COLO829 (cell line): Measurements from ENCODE around the gene SNTB2.
"Not testable (repeated sequence)": the region's sequence is repeated elsewhere in the genome, so short reads cannot be mapped to it uniquely, and the experiment has no call there.

Experiments used
- DNase-seq: peaks from one replicate; pipeline ENCODE4 v3.0.0; 2012; ENCODE audit warnings: low spot score

SNTB2 gene

GRCh38 chr16:69236319-69236718, 49.4 kb downstream of the SNTB2 start:
- no peak for DNase-seq

- DNase-seq = no peak
These were observed 50.3 kb downstream of the SNTB2 start for GRCh38 chr16:69237296-69237695.

GRCh38 chr16:69239851-69240250, 52.9 kb downstream of the SNTB2 start:
- peak; percentile 8 for DNase-seq

DNA sequence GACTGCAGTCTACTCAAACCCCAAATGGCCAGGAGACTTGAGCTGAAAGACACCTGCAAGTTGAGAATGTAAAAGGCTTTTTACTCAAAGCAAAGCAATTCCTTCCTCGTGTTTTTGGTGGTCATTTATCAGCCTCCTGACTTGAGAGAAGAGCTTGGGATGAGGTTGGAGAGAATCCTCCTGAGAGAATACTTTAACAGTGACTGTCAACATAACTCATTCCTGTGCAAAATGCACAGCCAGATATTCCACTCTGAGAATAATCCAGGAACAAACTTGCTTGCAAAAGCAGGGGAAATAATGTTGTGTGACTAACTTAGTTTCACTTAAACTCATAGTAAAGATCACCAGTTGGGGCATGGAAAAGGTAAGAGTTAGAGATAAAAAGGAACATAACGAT, 53.4 kb downstream of the SNTB2 start:
- DNase-seq = no peak

DNA sequence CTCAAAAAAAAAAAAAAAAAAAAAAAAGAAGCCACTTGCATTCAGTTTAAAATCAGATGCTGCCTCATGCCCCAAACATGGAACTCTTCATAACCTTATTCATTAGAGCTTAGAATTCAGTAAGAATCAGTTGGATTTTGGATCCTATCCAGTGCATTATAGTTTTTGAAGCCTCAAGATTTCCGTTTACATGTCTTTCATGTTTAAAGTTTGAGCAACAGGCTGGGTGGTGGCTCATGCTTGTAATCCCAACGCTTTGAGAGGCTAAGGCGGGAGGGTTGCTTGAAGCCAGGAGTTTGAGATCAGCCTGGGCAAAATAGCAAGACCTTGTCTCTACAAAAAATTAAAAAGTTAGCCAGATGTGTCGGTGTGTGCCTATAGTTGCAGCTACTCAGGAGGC, 55.0 kb downstream of the SNTB2 start:
- DNase-seq = no peak

GRCh38 chr16:69243479-69243878, 56.5 kb downstream of the SNTB2 start:
- no peak for DNase-seq

- no peak for DNase-seq
These were observed 57.4 kb downstream of the SNTB2 start for GRCh38 chr16:69244336-69244735.

DNA sequence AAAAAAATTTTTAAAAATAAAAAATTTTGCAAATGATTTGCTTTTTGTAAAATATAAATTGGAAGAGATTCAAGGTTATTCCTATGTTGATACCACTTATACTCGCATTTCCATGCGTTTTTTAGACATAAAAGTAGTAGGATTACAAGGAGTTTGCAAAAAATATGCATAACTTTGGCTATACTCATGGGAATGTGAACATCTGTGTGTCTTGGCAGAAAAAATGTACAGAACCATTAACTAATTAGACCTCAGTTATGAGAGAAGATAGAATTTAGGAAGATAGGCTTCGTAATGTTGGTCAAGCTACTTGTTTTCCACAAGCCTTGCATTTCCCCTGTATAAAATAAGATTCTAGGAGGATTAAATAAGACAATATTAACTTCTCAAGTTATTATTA, 63.1 kb downstream of the SNTB2 start:
- DNase-seq = no peak

DNA sequence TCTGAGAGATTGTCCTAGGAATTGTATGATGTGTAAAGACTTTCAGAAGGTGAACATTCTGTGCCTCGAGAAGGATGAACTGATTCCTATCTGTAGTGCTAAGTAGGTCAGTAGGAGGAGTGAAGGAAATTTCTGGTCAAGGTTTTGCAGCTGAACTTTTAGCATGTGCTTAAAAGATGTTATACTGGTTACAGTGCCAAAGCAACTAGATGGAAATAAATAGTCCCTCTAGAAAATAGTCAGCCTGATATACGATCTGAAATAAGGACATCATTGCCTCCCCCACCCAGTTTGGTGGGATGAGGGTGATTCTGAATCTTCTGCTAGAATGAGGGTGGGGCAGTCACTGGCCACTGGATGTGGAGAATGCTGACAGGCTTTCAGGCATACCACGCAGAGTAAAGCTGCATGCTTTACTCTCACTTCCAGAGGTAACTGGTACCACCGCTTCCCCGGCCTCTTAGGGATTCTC, 66.9 kb downstream of the SNTB2 start:
- DNase-seq = no peak

DNA sequence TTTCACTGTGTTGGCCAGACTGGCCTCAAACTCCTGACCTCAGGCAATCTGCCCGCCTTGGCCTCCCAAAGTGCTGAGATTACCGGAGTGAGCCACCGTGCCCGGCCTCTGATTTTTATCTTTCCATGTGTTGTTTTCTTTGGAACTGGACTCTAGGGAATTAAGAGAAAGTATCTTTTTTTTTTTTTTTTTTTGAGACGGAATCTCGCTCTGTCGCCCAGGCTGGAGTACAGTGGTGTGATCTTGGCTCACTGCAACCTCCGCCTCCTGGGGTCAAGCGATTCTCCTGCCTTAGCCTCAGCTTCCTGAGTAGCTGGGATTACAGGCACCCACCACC, 72.4 kb downstream of the SNTB2 start:
- not testable (repeated sequence) for DNase-seq

- no peak for DNase-seq
These were observed 73.1 kb downstream of the SNTB2 start for GRCh38 chr16:69260019-69260418.

GRCh38 chr16:69260506-69260905, 73.5 kb downstream of the SNTB2 start:
- no peak for DNase-seq

DNA sequence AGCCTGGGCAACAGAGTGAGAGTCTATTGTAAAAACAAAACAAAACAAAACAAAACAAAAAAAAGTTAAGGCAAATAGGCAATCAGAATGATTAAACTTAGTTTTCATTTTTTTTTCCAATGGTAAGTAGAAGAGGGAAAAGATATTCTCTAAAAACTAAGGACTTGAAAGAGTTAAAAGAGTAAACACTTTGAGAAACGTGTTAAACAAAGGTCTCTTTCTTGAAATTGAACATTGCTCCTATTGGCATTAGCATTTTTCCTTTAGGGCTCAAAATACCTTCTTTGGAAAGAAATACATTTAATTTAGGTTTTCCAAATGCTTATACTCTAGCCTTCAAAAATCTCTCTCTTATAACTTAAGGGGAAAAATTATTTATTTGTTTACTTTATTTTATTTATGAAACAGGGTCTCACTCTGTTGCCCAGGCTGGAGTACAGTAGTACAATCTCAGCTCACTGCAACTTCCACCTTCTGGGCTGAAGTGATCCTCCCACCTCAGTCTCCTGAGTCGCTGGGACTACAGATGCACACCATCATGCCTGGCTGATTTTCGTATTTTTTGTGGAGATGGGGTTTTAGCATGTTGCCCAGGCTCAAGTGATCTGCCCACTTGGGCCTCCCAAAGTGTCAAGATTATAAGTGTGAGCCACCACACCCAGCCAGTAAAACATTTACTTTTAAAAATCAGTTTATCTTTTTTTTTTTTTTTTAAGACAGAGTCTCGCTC, 79.5 kb downstream of the SNTB2 start:
- DNase-seq = peak; percentile 2

GRCh38 chr16:69267633-69268032, 80.7 kb downstream of the SNTB2 start:
- no peak for DNase-seq

DNA sequence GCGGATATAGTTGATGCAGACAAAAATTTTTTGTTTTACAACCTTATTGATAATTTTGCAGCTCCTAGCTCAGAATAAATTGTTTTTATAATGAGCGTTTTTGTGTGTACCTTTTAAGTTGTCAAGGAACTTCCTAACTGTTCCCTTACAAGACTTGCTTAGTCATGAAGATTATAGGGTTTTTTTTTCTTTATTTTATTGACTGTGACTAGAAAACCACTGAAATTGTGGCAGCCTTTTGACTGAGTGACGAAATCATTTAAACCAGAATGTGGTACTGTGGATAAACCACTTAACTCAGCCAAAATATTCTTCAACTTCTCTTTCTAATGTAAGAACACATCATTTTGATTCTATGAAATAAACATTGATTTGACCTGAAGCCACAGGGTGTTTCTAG, 83.4 kb downstream of the SNTB2 start:
- DNase-seq = no peak

GRCh38 chr16:69270831-69271230, 83.9 kb downstream of the SNTB2 start:
- DNase-seq = no peak

- DNase-seq = no peak
These were observed 86.0 kb downstream of the SNTB2 start for GRCh38 chr16:69273009-69273408.

DNA sequence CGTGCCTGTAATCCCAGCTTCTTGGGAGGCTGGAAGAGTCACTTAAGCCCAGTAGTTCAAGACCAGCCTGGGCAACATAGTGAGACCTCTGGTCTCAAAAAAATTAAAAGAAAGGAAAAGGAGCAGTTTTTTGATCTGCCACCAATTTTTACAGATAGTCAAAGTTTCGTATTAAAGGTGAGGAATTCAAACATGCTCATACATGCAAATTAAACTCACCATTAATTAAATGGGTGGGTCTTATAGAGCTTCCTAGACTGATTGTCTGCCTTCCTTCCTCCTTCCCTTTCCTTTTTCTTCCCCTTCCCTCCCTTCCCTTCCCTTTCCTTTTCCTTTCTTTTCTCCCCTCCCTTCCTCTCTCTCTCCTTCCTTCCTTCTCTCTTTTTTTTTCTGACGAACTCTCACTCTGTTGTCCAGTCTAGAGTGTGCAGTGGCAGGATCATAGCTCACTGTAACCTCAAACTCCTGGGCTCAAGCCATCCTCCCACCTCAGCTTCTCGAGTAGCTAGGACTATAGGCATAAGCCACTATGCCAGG, 87.8 kb downstream of the SNTB2 start:
- no peak for DNase-seq

DNA sequence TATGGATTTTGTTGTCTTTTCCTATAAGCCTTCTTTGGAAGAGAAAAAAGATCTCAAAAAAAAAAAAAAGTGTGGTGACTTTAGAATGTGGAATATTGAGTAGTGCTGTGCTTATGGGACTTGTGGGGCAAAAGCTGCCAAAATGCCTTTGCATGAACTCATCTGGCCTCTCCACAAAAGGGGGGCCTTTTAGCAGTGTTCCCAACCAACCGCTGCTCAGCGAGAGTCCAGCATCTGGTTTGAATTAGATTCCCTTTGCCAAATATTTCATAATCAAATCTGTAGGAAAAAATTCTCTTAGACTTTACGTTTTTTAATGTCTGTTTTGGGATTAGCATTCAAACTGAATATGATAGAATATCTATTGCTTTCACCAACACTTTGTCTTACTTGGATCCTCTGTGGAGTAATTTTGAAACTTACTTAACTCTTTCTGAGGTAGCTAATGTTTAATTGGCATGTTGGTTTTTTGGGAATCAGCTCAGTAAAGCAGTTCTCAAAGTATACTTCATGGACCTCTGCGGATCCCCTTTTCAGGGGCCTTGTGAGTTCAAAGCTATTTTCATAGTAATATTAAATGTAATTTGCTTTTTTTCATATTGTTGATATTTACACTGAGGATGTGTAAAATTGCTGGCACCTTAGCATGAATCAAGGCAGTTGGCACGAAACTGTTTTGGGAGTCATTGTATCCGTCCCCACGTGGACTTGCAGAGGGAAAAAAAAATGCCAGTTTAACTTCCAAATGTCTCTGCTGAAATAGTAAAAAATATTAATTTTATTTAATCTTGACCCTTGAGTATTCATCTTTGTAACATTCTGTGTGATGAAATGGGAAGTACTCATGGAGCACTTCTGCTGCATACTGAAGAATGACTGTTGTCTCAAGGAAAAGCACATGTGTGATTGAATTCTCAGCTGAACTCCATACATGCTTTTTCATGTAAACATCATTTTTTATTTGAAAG, 89.5 kb downstream of the SNTB2 start:
- no peak for DNase-seq

DNA sequence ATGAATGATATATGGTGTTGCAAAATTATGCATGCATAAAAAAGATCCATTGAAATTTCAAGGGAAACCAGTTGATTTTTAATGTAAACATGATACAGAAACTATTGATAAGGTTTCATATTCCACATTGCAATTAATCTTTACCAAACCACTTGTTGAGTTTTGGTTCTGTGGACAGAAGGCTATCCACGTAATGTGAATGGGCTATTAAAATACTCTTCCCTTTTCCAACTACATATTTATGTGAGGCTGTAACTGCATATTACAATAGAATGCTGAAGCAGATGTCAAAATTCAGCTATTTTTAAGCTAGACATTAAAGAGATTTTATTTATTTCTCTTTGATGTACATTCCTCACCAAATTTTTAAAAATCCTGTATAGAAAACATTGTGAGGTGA, 90.4 kb downstream of the SNTB2 start:
- no peak for DNase-seq

DNA sequence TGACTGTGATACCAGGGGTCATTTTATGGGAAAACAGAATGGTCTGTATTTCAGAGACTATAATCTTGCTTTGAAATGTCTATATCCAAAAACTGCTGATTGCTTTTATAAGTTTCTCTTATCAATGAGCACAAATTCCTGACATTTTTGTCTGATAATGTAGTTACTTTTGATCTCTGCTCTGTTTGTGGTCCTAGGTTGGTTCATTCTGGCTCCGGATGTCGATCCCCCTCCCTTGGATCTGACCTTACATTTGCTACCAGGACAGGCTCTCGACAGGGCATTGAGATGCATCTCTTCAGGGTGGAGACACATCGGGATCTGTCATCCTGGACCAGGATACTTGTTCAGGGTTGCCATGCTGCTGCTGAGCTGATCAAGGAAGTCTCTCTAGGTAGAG, 96.9 kb downstream of the SNTB2 start:
- DNase-seq = no peak

DNA sequence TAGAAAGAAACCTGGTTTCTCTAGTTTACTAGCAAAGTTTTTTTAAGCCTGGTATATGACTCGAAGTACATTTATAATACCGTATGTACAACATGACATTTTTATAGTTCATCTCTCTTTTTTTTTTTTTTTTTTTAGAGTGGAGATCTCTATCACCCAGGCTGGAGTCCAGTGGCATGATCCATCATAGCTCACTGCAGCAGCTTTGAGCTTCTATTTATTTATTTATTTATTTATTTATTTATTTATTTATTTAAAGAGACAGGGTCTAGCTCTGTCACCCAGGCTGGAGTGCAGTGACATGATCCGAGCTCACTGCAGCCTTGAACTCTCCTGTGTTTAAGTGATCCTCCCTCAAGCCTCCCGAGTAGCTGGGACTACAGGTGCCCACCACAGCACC, 98.3 kb downstream of the SNTB2 start:
- DNase-seq = no peak
